ENCODE results near the gene PCNP.

Gene PCNP

DNA sequence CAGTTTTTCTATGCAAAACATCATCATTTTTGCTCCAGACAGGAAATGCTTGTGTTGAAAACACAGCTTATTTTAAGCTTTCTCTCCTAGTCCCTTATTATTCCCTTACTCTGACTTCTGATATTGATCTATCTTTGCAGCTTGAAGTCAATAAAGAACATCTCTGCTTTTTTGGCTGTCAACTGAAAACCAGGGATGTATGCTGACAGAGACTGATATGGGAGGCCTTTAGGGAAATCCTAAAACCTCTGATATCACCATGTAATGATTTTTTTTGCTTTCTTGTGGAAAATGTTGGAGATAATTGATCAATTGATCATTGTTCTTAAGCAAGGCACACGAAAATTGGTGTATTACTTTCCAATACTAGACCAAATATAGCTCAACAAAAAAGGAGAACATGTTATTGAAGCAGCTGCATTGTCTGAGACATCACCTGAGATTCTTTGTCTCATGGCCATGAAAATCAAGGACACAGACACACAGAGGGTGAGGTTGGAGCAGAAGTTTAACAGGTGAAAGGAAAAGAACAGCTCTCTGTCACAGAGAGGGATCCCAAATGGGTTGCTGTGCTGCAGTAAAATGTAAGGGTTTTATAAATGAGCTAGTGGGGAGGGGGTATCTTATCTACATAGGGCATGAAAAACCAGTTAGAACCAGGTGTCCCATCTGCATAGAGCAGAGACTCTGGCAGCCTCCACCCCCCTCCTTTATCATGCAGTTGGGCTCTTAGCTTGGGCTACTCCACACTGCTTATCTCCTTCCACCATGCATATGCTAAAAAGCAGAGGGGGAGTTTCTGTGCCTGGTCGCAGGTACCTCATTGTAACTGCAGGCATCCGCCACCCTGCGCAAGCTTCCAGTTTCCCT lies 43.9 kb upstream of the PCNP start:
- Histone ChIP-seq H3K4me2 (ENCODE audit: low read depth, low read length, poor library complexity, severe bottlenecking) (no peak overlapping the region), H3F3A (ENCODE audit: insufficient read depth) (no peaks in the 10 kb centered on the region), H2AFZ (ENCODE audit: low read depth, low read length, severe bottlenecking) (no peak overlapping the region), H3K9ac (ENCODE audit: low read length) (no peak overlapping the region), H3K9me2 (replicated peaks; ENCODE audit: insufficient read depth, low read length) (no peaks in the 10 kb centered on the region), H3K9me3 (ENCODE audit: insufficient read depth, low read length) (no peaks in the 10 kb centered on the region), H3K27me3 (ENCODE audit: low read length) (no peaks in the 10 kb centered on the region), H3K4me3 (ENCODE audit: insufficient read depth, low read length, poor library complexity, severe bottlenecking) (no peak overlapping the region), H3K79me2 (ENCODE audit: insufficient read depth, low read length) (no peaks in the 10 kb centered on the region), H3K27ac (ENCODE audit: low read depth, low read length) (no peak overlapping the region), H3K36me3 (ENCODE audit: low read length) (no peaks in the 10 kb centered on the region), H4K20me1 (ENCODE audit: low read depth, low read length) (no peaks in the 10 kb centered on the region)
- TF ChIP-seq, protein P1, sequence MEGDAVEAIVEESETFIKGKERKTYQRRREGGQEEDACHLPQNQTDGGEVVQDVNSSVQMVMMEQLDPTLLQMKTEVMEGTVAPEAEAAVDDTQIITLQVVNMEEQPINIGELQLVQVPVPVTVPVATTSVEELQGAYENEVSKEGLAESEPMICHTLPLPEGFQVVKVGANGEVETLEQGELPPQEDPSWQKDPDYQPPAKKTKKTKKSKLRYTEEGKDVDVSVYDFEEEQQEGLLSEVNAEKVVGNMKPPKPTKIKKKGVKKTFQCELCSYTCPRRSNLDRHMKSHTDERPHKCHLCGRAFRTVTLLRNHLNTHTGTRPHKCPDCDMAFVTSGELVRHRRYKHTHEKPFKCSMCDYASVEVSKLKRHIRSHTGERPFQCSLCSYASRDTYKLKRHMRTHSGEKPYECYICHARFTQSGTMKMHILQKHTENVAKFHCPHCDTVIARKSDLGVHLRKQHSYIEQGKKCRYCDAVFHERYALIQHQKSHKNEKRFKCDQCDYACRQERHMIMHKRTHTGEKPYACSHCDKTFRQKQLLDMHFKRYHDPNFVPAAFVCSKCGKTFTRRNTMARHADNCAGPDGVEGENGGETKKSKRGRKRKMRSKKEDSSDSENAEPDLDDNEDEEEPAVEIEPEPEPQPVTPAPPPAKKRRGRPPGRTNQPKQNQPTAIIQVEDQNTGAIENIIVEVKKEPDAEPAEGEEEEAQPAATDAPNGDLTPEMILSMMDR (IDR thresholded peaks at IDR 0.05; ENCODE audit: insufficient read depth, low read length, poor library complexity, severe bottlenecking), result no peak
- TF ChIP-seq EZH2phosphoT487 (conservative IDR thresholded peaks at IDR 0.05; ENCODE audit: low read length), result no peak

DNA sequence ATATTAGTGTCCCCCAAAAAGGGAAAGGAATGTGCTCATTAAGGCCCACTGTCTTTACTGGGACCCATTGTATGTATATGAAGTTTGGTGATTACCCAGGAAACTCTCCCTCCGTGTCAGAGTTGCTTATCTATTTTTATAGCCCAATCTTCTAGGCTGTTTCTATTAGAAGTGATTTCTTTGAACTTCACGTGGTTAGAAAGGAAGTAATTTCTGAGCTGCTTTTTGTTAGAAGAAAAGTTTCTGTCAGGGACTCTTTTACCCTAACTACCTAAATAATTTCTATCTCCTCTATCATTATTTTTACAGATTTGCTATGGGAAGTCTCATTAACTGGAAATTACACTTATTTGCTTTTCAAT lies 43.3 kb upstream of the PCNP start:
- H3K36me3 ChIP-seq (ENCODE audit: low read length), result no peaks in the 10 kb centered on the region
- H3K4me2 ChIP-seq (ENCODE audit: low read depth, low read length, poor library complexity, severe bottlenecking), result no peak overlapping the region
- H2AFZ ChIP-seq (ENCODE audit: low read depth, low read length, severe bottlenecking), result no peak overlapping the region
- H3K9me2 ChIP-seq (replicated peaks; ENCODE audit: insufficient read depth, low read length), result no peaks in the 10 kb centered on the region
- no peaks in the 10 kb centered on the region for H4K20me1 ChIP-seq (ENCODE audit: low read depth, low read length)
- H3F3A ChIP-seq (ENCODE audit: insufficient read depth), result no peaks in the 10 kb centered on the region
- no peak for TF ChIP-seq EZH2phosphoT487 (conservative IDR thresholded peaks at IDR 0.05; ENCODE audit: low read length)
- TF ChIP-seq, protein P1 (IDR thresholded peaks at IDR 0.05; ENCODE audit: insufficient read depth, low read length, poor library complexity, severe bottlenecking), result no peak
- H3K27me3 ChIP-seq (ENCODE audit: low read length), result no peaks in the 10 kb centered on the region
- no peak overlapping the region for H3K4me3 ChIP-seq (ENCODE audit: insufficient read depth, low read length, poor library complexity, severe bottlenecking)
- no peak overlapping the region for H3K9ac ChIP-seq (ENCODE audit: low read length)
- H3K9me3 ChIP-seq (ENCODE audit: insufficient read depth, low read length), result no peaks in the 10 kb centered on the region
- no peak overlapping the region for H3K27ac ChIP-seq (ENCODE audit: low read depth, low read length)
- no peaks in the 10 kb centered on the region for H3K79me2 ChIP-seq (ENCODE audit: insufficient read depth, low read length)

DNA sequence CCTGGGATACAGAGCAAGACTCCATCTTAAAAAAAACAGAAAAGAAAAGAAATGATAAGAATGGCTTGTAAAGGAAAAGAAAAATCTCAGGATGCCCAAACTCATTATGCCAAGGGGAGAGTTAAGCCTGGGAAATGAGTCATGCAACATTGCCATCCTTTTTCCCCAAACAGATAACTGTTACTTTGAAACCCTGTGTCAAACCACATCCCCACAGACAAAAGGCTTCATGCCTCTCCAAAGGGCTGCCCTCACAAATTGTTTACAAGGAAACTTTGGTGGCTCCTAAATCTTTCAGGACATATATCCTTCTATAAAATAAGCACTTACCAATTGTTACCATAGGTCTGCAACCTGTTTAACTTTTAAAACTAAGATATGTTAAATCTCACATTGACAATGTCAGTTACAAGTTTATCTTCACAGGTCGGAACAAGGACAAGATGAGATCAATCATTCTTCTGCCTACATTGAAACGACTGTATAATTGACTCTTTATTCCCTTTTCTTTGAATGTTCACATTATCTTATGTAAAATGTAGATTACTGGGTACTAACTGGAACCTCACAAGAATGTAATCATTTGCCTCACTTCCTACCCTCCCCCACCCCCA lies 42.4 kb upstream of the PCNP start:
- TF ChIP-seq EZH2phosphoT487 (conservative IDR thresholded peaks at IDR 0.05; ENCODE audit: low read length), result no peak
- TF ChIP-seq, protein P1 (IDR thresholded peaks at IDR 0.05; ENCODE audit: insufficient read depth, low read length, poor library complexity, severe bottlenecking), result no peak
- Histone ChIP-seq H3K27me3 (ENCODE audit: low read length) (no peaks in the 10 kb centered on the region), H3K9me3 (ENCODE audit: insufficient read depth, low read length) (no peaks in the 10 kb centered on the region), H3K27ac (ENCODE audit: low read depth, low read length) (no peak overlapping the region), H3K36me3 (ENCODE audit: low read length) (no peaks in the 10 kb centered on the region), H3K9me2 (replicated peaks; ENCODE audit: insufficient read depth, low read length) (no peaks in the 10 kb centered on the region), H3K4me3 (ENCODE audit: insufficient read depth, low read length, poor library complexity, severe bottlenecking) (no peak overlapping the region), H3K79me2 (ENCODE audit: insufficient read depth, low read length) (no peaks in the 10 kb centered on the region), H2AFZ (ENCODE audit: low read depth, low read length, severe bottlenecking) (no peak overlapping the region), H3K4me2 (ENCODE audit: low read depth, low read length, poor library complexity, severe bottlenecking) (no peak overlapping the region), H3K9ac (ENCODE audit: low read length) (no peak overlapping the region), H3F3A (ENCODE audit: insufficient read depth) (no peaks in the 10 kb centered on the region), H4K20me1 (ENCODE audit: low read depth, low read length) (no peaks in the 10 kb centered on the region)
